Breast epithelium (tissue), 4 donors: ENCODE results near the gene DLK1. TPM values are rescaled to one million over a fixed set of nuclear protein-coding genes. Genes with fewer than 3 reads are reported as not detected.

Experiments used
- DNase-seq, 2 donors: peaks; one replicate each; pipeline ENCODE4 v3.0.0-alpha.2; 2019; ENCODE audit warnings: low spot score in 2 of 2
- H3K27ac ChIP-seq, 2 donors: fragments of 200-600 bp; sonication (generic) in 1 of 2; one replicate each; pipeline ENCODE4 v1.5.1; 2016 to 2019; ENCODE audit warnings: mild to moderate bottlenecking in 1 of 2
- H3K27me3 ChIP-seq, 2 donors: fragments of 200-600 bp; sonication (generic) in 1 of 2; one replicate each; pipeline versions ENCODE4 v1.5.1 to v1.6.0; 2017 to 2019; ENCODE audit warnings: control low read depth in 1 of 2, mild to moderate bottlenecking in 1 of 2
- H3K36me3 ChIP-seq: fragments of 200-600 bp; one replicate; pipeline ENCODE4 v1.5.1; 2019
- H3K4me1 ChIP-seq, 2 donors: fragments of 200-600 bp; sonication (generic); one replicate each; pipeline ENCODE4 v1.5.1; 2016 to 2019; ENCODE audit warnings: control low read depth in 1 of 2
- H3K4me3 ChIP-seq, 3 donors: fragments of 200-600 bp; sonication (generic); 1 replicate in 2 of 3; 2 replicates in 1 of 3; pipeline ENCODE4 v1.5.1; 2016 to 2019; ENCODE audit warnings: mild to moderate bottlenecking in 3 of 3, moderate library complexity in 2 of 3
- H3K9me3 ChIP-seq, 2 donors: fragments of 200-600 bp; sonication (generic) in 1 of 2; one replicate each; pipeline ENCODE4 v1.5.1; 2016 to 2019; ENCODE audit warnings: control low read depth in 1 of 2
- CTCF ChIP-seq, 3 donors: fragments of 450-650 bp; IDR thresholded peaks; one replicate each; pipeline ENCODE4 v1.5.1; 2016 to 2017; ENCODE audit warnings: antibody characterized with exemption in 3 of 3, mild to moderate bottlenecking in 3 of 3, moderate library complexity in 3 of 3
- POLR2A ChIP-seq: fragments of 450-650 bp; IDR thresholded peaks from one replicate; pipeline ENCODE4 v1.6.1; 2016; ENCODE audit warnings: antibody characterized with exemption, mild to moderate bottlenecking, moderate library complexity
- POLR2AphosphoS5 ChIP-seq, 3 donors: sonication (generic); formaldehyde crosslinking; IDR thresholded peaks; one replicate each; pipeline ENCODE4 v1.6.1; 2017; ENCODE audit warnings: antibody characterized with exemption in 3 of 3
- intact Hi-C: fragments of 100-400 bp; cut with DNase I; formaldehyde crosslinking; loops from one replicate; pipeline ENCODE4 v1.15.1; 2023; ENCODE audit warnings: low total_unique reads
- total RNA-seq, 3 donors: library from RNA; depleted of rRNA; stranded (reverse); fragments of >200 nt; gene quantifications; one replicate each; pipeline ENCODE4 v1.1.0, GENCODE V29; 2016

Gene DLK1
- total RNA-seq, 3 donors from 2014 or later = 1.2 to 5.2 TPM; not detected in 1

DNA sequence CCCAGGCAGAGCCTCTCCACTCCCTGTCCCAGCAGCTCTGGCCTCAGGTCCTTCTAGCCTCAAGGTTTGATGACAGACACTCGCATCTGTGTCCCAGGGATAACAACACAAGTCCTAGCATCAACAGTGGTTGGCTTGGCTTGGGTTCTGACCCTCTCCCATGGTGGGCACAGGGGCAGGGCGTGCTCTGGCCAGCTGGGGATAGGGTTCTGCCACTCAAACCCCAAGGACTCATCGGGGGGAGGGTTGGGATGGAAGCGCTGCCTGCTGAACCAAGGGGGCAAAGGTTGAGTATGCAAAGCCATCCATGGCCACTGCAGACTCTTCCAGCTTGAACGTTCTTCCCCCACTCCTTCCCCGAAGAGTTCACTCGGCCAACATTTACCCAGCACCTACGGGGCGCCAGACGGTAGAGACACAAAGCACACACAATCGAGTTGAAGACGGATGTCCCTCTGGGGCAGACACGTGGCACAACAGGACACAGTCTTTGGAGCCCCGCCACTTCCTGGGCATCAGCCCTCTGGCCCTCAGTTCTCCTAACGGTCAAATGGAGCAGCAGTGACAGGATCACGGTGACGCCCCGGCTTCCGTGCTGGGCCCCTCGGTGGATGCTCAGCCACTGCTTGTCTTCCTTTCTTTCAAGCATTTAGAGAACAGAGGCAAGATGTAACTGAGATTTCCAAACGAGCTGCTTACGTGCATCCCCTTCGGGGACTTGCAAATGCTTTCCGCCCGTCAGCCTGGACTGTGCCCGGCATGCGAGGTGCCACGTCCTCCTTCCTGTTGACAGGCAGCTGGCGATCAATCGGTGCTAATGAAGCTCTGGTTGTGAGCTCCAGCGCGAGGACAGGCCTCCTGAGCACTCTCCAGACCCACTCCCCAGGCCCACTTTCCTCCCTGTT lies 42.6 kb downstream of the DLK1 start:
- DNase-seq = peak in 1 of 2 donors; percentile 48

GRCh38 chr14:100770046-100770445 lies 43.4 kb downstream of the DLK1 start:
- Histone ChIP-seq H3K27me3 (peaks cover 0 to 4% of the 10 kb centered on the region in 2 donors), H3K27ac (no peak overlapping the region), H3K36me3 (no peaks in the 10 kb centered on the region), H3K9me3 (peaks cover 0 to 17% of the 10 kb centered on the region in 2 donors), H3K4me1 (no peaks in the 10 kb centered on the region), H3K4me3 (no peak overlapping the region)
- no peak for DNase-seq
- TF ChIP-seq POLR2A (no peak), POLR2AphosphoS5 (IDR thresholded peaks at IDR 0.05) (no peak), CTCF (IDR thresholded peaks at IDR 0.05) (no peak)
- intact Hi-C loops = no loop called here

More for the DNA sequence above, 42.6 kb downstream of the DLK1 start:
- no peaks in the 10 kb centered on the region for H3K36me3 ChIP-seq
- H3K27me3 ChIP-seq = peaks cover 0 to 4% of the 10 kb centered on the region in 2 donors
- intact Hi-C loops = no loop called here
- TF ChIP-seq POLR2A = no peak
- peaks cover 0 to 17% of the 10 kb centered on the region in 2 donors for H3K9me3 ChIP-seq
- H3K4me1 ChIP-seq = no peaks in the 10 kb centered on the region
- H3K4me3 ChIP-seq = no peak overlapping the region
- no peak overlapping the region for H3K27ac ChIP-seq

DNA sequence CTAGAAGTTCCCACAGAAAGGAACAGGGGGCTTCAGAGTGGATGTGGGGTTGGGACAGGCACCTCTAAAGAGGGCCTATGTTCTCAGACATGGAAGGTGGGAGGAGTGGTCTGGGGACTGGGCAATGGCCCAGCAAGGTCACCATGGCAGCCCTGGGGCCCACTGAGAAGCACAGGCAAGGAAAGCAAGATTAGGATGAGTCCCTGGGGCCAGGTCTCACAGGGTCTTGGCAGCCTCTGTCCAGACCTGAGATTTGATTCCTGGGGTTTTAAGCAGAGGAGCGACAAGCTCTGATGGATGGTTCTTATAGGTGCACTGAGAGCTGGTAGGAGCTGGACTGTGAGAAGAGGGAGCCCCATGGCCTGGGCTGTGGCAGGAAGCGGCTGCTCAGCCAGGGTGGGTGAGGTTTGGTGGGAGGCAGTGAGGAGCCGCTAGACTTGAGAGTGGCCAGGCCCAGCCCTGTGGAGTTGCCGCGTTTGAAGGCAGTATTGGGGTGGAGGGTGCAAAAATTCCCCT lies 44.0 kb downstream of the DLK1 start:
- Histone ChIP-seq H3K4me1 (no peaks in the 10 kb centered on the region), H3K27ac (no peak overlapping the region), H3K9me3 (peaks cover 0 to 17% of the 10 kb centered on the region in 2 donors), H3K27me3 (peaks cover 0 to 4% of the 10 kb centered on the region in 2 donors), H3K36me3 (no peaks in the 10 kb centered on the region), H3K4me3 (no peak overlapping the region)
- peak in 1 of 2 donors; percentile 30 for DNase-seq
- TF ChIP-seq CTCF (IDR thresholded peaks at IDR 0.05) = no peak
- intact Hi-C loops = no loop called here

- Histone ChIP-seq H3K4me1 (no peaks in the 10 kb centered on the region), H3K27me3 (peaks cover 0 to 4% of the 10 kb centered on the region in 2 donors), H3K27ac (no peak overlapping the region), H3K9me3 (peaks cover 0 to 17% of the 10 kb centered on the region in 2 donors), H3K36me3 (no peaks in the 10 kb centered on the region), H3K4me3 (no peak overlapping the region)
- intact Hi-C loops = no loop called here
- no peak for TF ChIP-seq CTCF (IDR thresholded peaks at IDR 0.05)
- no peak for TF ChIP-seq POLR2A
- TF ChIP-seq POLR2AphosphoS5 (IDR thresholded peaks at IDR 0.05) = no peak
- no peak for DNase-seq
Observed at GRCh38 chr14:100771121-100771800, 44.6 kb downstream of the DLK1 start.

GRCh38 chr14:100772607-100773165 lies 46.0 kb downstream of the DLK1 start:
- Histone ChIP-seq H3K4me3 (no peak overlapping the region), H3K9me3 (peaks cover 0 to 17% of the 10 kb centered on the region in 2 donors), H3K36me3 (no peaks in the 10 kb centered on the region), H3K4me1 (no peaks in the 10 kb centered on the region), H3K27ac (no peak overlapping the region), H3K27me3 (peaks cover 0 to 4% of the 10 kb centered on the region in 2 donors)
- peak in 1 of 2 donors; percentile 33 for DNase-seq
- TF ChIP-seq CTCF (IDR thresholded peaks at IDR 0.05) (no peak), POLR2A (no peak), POLR2AphosphoS5 (IDR thresholded peaks at IDR 0.05) (no peak)
- intact Hi-C loops = no loop called here
